MM.1S (cell line): Measurements from ENCODE around the gene RAB31.

Source experiments
- DNase-seq: peaks from one replicate; pipeline ENCODE4 v3.0.0-alpha.2; 2015
- H2AFZ ChIP-seq: fragments of 300-600 bp; sonication (generic); 2 replicates; pipeline ENCODE4 v1.6.0; 2016; ENCODE audit warnings: antibody characterized with exemption, low read length
- H3F3A ChIP-seq: fragments of 300-600 bp; sonication (generic); 2 replicates; pipeline ENCODE4 v1.6.1; 2016; ENCODE audit warnings: mild to moderate bottlenecking, antibody characterized with exemption, low read length, moderate library complexity, mixed read lengths; ENCODE audit not compliant: insufficient read depth
- H3K27ac ChIP-seq: fragments of 300-600 bp; sonication (generic); 2 replicates; pipeline ENCODE4 v1.5.1; 2016; ENCODE audit warnings: mild to moderate bottlenecking, low read length
- H3K27me3 ChIP-seq: fragments of 300-600 bp; sonication (generic); replicated peaks from 2 replicates; pipeline ENCODE4 v1.6.0; 2016; ENCODE audit warnings: low read length; ENCODE audit not compliant: insufficient read depth
- H3K36me3 ChIP-seq: fragments of 300-600 bp; sonication (generic); replicated peaks from 2 replicates; pipeline ENCODE4 v1.6.1; 2016; ENCODE audit warnings: mild to moderate bottlenecking, low read length, mixed read lengths; ENCODE audit not compliant: insufficient read depth
- H3K4me1 ChIP-seq: fragments of 300-600 bp; sonication (generic); 2 replicates; pipeline ENCODE4 v1.6.1; 2016; ENCODE audit warnings: low read length, mixed read lengths
- H3K4me2 ChIP-seq: fragments of 300-600 bp; sonication (generic); 2 replicates; pipeline ENCODE4 v1.6.0; 2016; ENCODE audit warnings: low read depth, low read length
- H3K4me3 ChIP-seq: fragments of 300-600 bp; sonication (generic); 2 replicates; pipeline ENCODE4 v1.5.1; 2016; ENCODE audit warnings: low read length, mixed read lengths
- H3K79me2 ChIP-seq: fragments of 300-600 bp; sonication (generic); 2 replicates; pipeline ENCODE4 v1.6.1; 2016; ENCODE audit warnings: mixed run types, low read length, mixed read lengths
- H3K9ac ChIP-seq: fragments of 300-600 bp; sonication (generic); 2 replicates; pipeline ENCODE4 v1.6.1; 2016; ENCODE audit warnings: low read length, mixed read lengths
- H3K9me2 ChIP-seq: fragments of 300-600 bp; sonication (generic); replicated peaks from 2 replicates; pipeline ENCODE4 v1.6.1; 2016; ENCODE audit warnings: mild to moderate bottlenecking, low read length, mixed read lengths; ENCODE audit not compliant: insufficient read depth
- H3K9me3 ChIP-seq: fragments of 300-600 bp; sonication (generic); replicated peaks from 2 replicates; pipeline ENCODE4 v1.6.1; 2016; ENCODE audit warnings: mild to moderate bottlenecking, low read length, mixed read lengths; ENCODE audit not compliant: insufficient read depth
- H4K20me1 ChIP-seq: fragments of 300-600 bp; sonication (generic); 2 replicates; pipeline ENCODE4 v1.6.1; 2016; ENCODE audit warnings: mild to moderate bottlenecking, low read length, moderate library complexity, mixed read lengths; ENCODE audit not compliant: insufficient read depth
- EZH2 ChIP-seq: fragments of 300-600 bp; sonication (generic); optimal IDR thresholded peaks from 2 replicates; pipeline ENCODE3; 2017; ENCODE audit warnings: low read depth, mild to moderate bottlenecking, antibody characterized with exemption, low read length, mixed read lengths
- EZH2phosphoT487 ChIP-seq: fragments of 300-600 bp; sonication (generic); IDR thresholded peaks from 2 replicates; pipeline ENCODE4 v1.6.1; 2018; ENCODE audit warnings: antibody characterized with exemption, low read length
- TF ChIP-seq, protein P1 (sequence below): fragments of 300-600 bp; sonication (generic); IDR thresholded peaks from 2 replicates; pipeline ENCODE4 v1.5.1; 2016; ENCODE audit warnings: antibody characterized with exemption, low read length, mixed read lengths

The RAB31 gene

DNA sequence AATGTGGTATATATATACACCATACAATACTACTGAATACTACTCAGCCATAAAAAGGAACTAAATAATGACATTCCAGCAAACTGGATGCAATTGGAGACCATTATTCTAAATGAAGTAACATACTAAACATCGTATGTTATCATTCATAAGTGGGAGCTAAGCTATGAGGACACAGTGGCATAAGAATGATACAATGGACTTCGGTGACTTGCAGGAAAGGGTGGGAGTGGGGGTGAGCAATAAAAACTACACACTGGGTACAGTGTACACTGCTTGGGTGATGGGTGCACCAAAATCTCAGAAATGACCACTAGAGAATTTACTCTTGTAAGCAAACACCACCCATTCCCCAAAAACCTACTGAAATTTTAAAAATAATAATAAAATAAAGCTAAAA lies 87.9 kb downstream of the RAB31 start:
- no peak for DNase-seq
- Histone ChIP-seq H3K4me1 (no peaks in the 10 kb centered on the region), H3K9me2 (no peaks in the 10 kb centered on the region), H2AFZ (no peak overlapping the region), H3K4me2 (no peak overlapping the region), H3K27ac (no peak overlapping the region), H3K9me3 (no peaks in the 10 kb centered on the region), H3K36me3 (no peaks in the 10 kb centered on the region), H3K9ac (no peak overlapping the region), H4K20me1 (no peaks in the 10 kb centered on the region), H3K79me2 (no peaks in the 10 kb centered on the region), H3K27me3 (no peaks in the 10 kb centered on the region), H3K4me3 (no peak overlapping the region), H3F3A (no peaks in the 10 kb centered on the region)
- TF ChIP-seq EZH2phosphoT487 = no peak
- TF ChIP-seq, protein P1, sequence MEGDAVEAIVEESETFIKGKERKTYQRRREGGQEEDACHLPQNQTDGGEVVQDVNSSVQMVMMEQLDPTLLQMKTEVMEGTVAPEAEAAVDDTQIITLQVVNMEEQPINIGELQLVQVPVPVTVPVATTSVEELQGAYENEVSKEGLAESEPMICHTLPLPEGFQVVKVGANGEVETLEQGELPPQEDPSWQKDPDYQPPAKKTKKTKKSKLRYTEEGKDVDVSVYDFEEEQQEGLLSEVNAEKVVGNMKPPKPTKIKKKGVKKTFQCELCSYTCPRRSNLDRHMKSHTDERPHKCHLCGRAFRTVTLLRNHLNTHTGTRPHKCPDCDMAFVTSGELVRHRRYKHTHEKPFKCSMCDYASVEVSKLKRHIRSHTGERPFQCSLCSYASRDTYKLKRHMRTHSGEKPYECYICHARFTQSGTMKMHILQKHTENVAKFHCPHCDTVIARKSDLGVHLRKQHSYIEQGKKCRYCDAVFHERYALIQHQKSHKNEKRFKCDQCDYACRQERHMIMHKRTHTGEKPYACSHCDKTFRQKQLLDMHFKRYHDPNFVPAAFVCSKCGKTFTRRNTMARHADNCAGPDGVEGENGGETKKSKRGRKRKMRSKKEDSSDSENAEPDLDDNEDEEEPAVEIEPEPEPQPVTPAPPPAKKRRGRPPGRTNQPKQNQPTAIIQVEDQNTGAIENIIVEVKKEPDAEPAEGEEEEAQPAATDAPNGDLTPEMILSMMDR = no peak

DNA sequence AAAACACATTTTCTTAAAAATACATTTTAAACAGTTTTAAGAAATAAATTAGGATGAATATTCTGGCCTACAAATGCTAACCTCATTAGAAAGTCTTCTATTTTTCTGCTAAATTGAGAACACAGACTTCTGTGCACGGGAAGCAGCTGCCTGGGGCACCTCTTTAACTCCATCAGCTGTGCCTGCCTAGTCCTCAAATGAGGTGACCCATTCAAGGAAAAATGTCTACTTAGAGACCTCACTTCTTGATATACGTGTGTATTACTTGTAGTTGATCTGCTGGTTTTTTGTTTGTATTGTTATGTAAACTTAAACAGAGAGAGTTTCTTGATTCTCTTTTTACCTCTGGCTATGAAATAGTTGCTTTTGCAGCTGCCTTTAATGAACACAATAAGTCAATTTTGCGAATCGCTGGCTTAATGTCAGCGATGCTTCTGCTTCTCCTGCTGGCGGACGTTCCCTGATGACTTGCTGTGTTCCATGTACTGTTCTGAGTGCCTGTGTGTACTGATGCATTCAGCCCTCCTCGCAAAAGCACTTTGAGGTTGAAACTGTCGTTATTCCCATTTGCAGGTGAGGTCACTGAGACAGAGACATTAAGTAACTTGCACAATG lies 88.9 kb downstream of the RAB31 start:
- H3K27ac ChIP-seq = no peak overlapping the region

DNA sequence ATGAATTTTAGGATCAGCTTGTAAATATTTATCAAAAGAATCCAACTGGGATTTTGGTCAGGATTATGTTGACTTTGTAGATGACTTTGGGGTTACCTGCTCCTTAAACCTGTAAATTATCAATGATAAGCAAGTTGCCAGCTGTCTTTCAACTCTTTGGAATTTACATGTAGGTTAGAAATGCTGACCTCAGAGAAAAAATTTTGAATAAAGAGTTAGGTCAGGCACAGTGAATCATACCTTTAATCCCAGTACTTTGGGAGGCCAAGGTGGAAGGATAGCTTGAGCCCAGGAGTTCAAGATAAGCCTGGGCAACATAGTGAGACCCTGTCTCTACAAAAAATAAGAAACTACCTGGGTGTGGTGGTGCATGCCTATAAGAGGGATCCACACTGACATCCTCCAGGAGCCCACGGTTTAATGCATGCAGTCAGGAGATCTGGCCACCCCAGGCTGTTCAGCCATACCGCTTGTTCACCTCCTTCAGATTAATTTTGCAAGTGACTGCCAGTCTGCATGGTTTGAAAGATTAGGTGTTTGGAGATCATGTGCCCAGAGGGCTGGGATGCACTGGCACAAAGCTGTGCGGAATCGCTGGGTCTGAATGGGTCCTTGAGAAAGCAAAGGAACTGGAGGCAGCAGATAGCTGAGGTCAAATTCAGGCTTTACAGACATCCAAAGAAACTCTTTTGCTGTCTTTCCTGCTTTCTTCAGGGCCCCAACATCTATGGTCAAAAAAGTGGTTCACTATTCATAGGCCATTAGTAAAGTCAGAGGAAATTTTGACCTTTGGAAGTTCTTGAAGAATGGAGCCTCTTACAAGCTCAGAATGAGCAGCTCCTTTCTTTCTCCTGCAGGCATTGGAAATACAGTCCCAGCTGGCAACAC lies 94.3 kb downstream of the RAB31 start:
- Histone ChIP-seq H3K27me3 (no peaks in the 10 kb centered on the region), H3F3A (no peaks in the 10 kb centered on the region), H3K9me2 (no peaks in the 10 kb centered on the region), H3K9ac (no peak overlapping the region), H4K20me1 (no peaks in the 10 kb centered on the region), H2AFZ (no peak overlapping the region), H3K9me3 (no peaks in the 10 kb centered on the region), H3K4me2 (no peak overlapping the region), H3K36me3 (no peaks in the 10 kb centered on the region), H3K4me3 (no peak overlapping the region), H3K27ac (no peak overlapping the region), H3K4me1 (no peaks in the 10 kb centered on the region), H3K79me2 (no peaks in the 10 kb centered on the region)
- DNase-seq = no peak
- TF ChIP-seq, protein P1 = no peak
- TF ChIP-seq EZH2phosphoT487 = no peak
- no peak for TF ChIP-seq EZH2

More for the DNA sequence above, 88.9 kb downstream of the RAB31 start:
- no peaks in the 10 kb centered on the region for H3K79me2 ChIP-seq
- no peak overlapping the region for H3K9ac ChIP-seq
- H3K9me3 ChIP-seq = no peaks in the 10 kb centered on the region
- no peak overlapping the region for H3K4me3 ChIP-seq
- H3K36me3 ChIP-seq = no peaks in the 10 kb centered on the region
- TF ChIP-seq EZH2phosphoT487 (no peak), EZH2 (no peak)
- TF ChIP-seq, protein P1 = no peak
- H3K4me1 ChIP-seq = no peaks in the 10 kb centered on the region
- no peak overlapping the region for H3K4me2 ChIP-seq
- DNase-seq = no peak
- H3F3A ChIP-seq = no peaks in the 10 kb centered on the region
- no peaks in the 10 kb centered on the region for H3K27me3 ChIP-seq
- H2AFZ ChIP-seq = no peak overlapping the region
- no peaks in the 10 kb centered on the region for H4K20me1 ChIP-seq
- H3K9me2 ChIP-seq = no peaks in the 10 kb centered on the region
